Fibroblast of upper back skin (primary cell): ENCODE results near the gene CLDN6.
"Not testable (repeated sequence)": the region's sequence is repeated elsewhere in the genome, so short reads cannot be mapped to it uniquely, and the experiment has no call there.

Source experiments
- DNase-seq: peaks from one replicate; pipeline ENCODE4 v3.0.0-alpha.2; 2013

CLDN6 gene

GRCh38 chr16:3017794-3018506, at the start of gene CLDN6:
CLDN6 (minus strand) TSS chr16:3018183; CDS start chr16:3016021, 2,162 bp downstream.
- no peak for DNase-seq

- no peak for DNase-seq
Measured at GRCh38 chr16:3066440-3066748, 48.4 kb upstream of the CLDN6 start.

- no peak for DNase-seq
Measured at GRCh38 chr16:3065742-3066439, 47.9 kb upstream of the CLDN6 start.

GRCh38 chr16:3065069-3065741, 47.2 kb upstream of the CLDN6 start, which contains the start of gene IL32:
IL32 (plus strand) TSS chr16:3065640; CDS start chr16:3065812, 172 bp downstream.
- DNase-seq = peak; percentile 76

GRCh38 chr16:3063625-3064386, 45.8 kb upstream of the CLDN6 start:
- DNase-seq = peak; percentile 17

GRCh38 chr16:3062553-3062952, 44.6 kb upstream of the CLDN6 start:
- no peak for DNase-seq

GRCh38 chr16:3060339-3061127, 42.5 kb upstream of the CLDN6 start:
- DNase-seq = no peak

- DNase-seq = no peak
Measured at GRCh38 chr16:3059723-3060242, 41.8 kb upstream of the CLDN6 start.

- peak; percentile 83 for DNase-seq
Measured at GRCh38 chr16:3059041-3059722, 41.2 kb upstream of the CLDN6 start.

GRCh38 chr16:3058139-3059030, 40.4 kb upstream of the CLDN6 start:
- DNase-seq = peak; percentile 27

GRCh38 chr16:3057181-3058138, 39.5 kb upstream of the CLDN6 start:
- no peak for DNase-seq

- DNase-seq = no peak
Measured at GRCh38 chr16:3056336-3057180, 38.6 kb upstream of the CLDN6 start.

GRCh38 chr16:3055734-3056115, 37.7 kb upstream of the CLDN6 start:
- DNase-seq = not testable (repeated sequence)

GRCh38 chr16:3054965-3055733, 37.2 kb upstream of the CLDN6 start:
- no peak for DNase-seq

GRCh38 chr16:3053330-3053710, 35.3 kb upstream of the CLDN6 start:
- not testable (repeated sequence) for DNase-seq

- DNase-seq = not testable (repeated sequence)
Measured at GRCh38 chr16:3052571-3053329, 34.8 kb upstream of the CLDN6 start.

- DNase-seq = no peak
Measured at GRCh38 chr16:3051494-3051893, 33.5 kb upstream of the CLDN6 start.
